Tibial artery (tissue), 4 donors: ENCODE measurements around the gene NIPBL.

ENCODE experiments used
- DNase-seq, 2 donors: peaks; one replicate each; pipeline ENCODE4 v3.0.0-alpha.2; 2019
- H3K27ac ChIP-seq, 2 donors: fragments of 200-600 bp; sonication (generic) in 1 of 2; 1 replicate in 1 of 2; 2 replicates in 1 of 2; pipeline ENCODE4 v1.5.1; 2018 to 2019; ENCODE audit warnings: mild to moderate bottlenecking in 1 of 2
- H3K27me3 ChIP-seq, 2 donors: fragments of 200-600 bp; sonication (generic) in 1 of 2; one replicate each; pipeline versions ENCODE4 v1.5.1 to v1.6.0; 2016 to 2019
- H3K36me3 ChIP-seq, 3 donors: fragments of 200-600 bp; sonication (generic) in 2 of 3; one replicate each; pipeline ENCODE4 v1.5.1; 2016 to 2019; ENCODE audit warnings: mild to moderate bottlenecking in 2 of 3
- H3K4me1 ChIP-seq, 4 donors: fragments of 200-600 bp; sonication (generic) in 2 of 4; 1 replicate in 3 of 4; 2 replicates in 1 of 4; pipeline ENCODE4 v1.5.1; 2016 to 2019
- H3K4me3 ChIP-seq, 2 donors: fragments of 200-600 bp; sonication (generic) in 1 of 2; 1 replicate in 1 of 2; 2 replicates in 1 of 2; pipeline ENCODE4 v1.5.1; 2018 to 2019; ENCODE audit warnings: mild to moderate bottlenecking in 2 of 2
- H3K9me3 ChIP-seq, 3 donors: fragments of 200-600 bp; sonication (generic) in 1 of 3; one replicate each; pipeline ENCODE4 v1.5.1; 2016 to 2019
- intact Hi-C: fragments of 100-400 bp; cut with DNase I; formaldehyde crosslinking; loops from one replicate; pipeline ENCODE4 v1.15.0; 2023; ENCODE audit warnings: low total_unique reads
- TF ChIP-seq, protein P1 (sequence below), 2 experiments: fragments of 200-600 bp in 1 of 2; fragments of 450-650 bp in 1 of 2; IDR thresholded peaks; one replicate each; pipeline ENCODE4 v1.5.1; 2017 to 2019; ENCODE audit warnings: antibody characterized with exemption in 2 of 2, mild to moderate bottlenecking in 1 of 2, moderate library complexity in 1 of 2

NIPBL gene

DNA sequence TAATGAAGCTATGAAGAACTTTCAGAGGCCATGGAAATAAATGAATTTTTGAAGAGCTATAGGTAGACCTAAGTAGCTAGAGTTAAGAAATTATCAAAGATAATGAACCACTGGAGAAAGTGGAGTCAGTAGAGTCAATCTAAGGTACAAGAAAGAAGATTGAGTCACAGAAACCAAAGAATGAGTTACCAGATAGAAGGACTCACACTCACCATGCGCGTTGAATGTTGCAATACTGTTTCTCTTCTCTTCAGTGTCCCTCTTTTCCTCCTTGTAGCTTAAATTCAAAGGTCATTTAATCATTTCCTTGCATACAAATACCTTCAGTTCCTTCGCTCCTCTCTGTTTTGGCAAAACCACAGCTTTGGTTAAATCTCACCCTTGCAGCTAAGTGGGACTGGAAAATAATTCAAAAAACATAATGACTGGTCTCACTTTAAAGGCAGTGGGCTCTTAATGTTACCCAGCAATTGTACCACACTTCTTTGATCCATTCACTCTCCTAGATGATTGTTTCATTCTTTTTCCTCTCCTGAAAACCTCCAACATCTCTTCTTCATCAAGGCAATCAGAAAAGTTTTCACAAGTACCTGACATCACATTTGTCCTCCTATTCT, 58.3 kb downstream of the NIPBL start:
- DNase-seq, result no peak
- peaks cover 0 to 68% (median 15%) of the 10 kb centered on the region in 4 donors for H3K4me1 ChIP-seq
- no peaks in the 10 kb centered on the region for H3K36me3 ChIP-seq
- TF ChIP-seq, protein P1, sequence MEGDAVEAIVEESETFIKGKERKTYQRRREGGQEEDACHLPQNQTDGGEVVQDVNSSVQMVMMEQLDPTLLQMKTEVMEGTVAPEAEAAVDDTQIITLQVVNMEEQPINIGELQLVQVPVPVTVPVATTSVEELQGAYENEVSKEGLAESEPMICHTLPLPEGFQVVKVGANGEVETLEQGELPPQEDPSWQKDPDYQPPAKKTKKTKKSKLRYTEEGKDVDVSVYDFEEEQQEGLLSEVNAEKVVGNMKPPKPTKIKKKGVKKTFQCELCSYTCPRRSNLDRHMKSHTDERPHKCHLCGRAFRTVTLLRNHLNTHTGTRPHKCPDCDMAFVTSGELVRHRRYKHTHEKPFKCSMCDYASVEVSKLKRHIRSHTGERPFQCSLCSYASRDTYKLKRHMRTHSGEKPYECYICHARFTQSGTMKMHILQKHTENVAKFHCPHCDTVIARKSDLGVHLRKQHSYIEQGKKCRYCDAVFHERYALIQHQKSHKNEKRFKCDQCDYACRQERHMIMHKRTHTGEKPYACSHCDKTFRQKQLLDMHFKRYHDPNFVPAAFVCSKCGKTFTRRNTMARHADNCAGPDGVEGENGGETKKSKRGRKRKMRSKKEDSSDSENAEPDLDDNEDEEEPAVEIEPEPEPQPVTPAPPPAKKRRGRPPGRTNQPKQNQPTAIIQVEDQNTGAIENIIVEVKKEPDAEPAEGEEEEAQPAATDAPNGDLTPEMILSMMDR (IDR thresholded peaks at IDR 0.05), result no peak
- no peak overlapping the region for H3K4me3 ChIP-seq
- H3K9me3 ChIP-seq, result no peaks in the 10 kb centered on the region
- H3K27me3 ChIP-seq, result no peaks in the 10 kb centered on the region
- intact Hi-C loops, result no loop called here
- H3K27ac ChIP-seq, result no peak overlapping the region

DNA sequence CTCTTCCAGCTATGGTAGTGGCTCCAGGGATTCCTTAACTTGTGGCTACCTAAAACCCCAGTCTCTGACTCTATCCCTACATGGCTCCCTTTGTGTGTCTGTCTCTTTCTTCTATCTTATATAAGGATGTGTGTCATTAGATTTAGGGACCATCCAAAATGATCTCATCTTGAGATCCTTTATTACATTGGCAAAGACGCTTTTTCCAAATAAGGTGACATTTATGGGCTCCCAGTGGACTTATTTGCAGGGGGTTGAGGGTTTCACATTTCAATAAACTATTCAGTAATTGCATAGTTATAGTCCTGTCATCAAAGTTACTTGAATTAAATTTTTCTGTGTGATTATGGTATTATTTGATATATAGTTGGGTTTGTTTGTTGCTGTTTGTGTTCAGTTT, 59.2 kb downstream of the NIPBL start:
- H3K27ac ChIP-seq, result no peak overlapping the region
- no peak overlapping the region for H3K4me3 ChIP-seq
- intact Hi-C loops, result no loop called here
- H3K9me3 ChIP-seq, result no peaks in the 10 kb centered on the region
- peaks cover 0 to 68% (median 12%) of the 10 kb centered on the region in 4 donors for H3K4me1 ChIP-seq
- no peaks in the 10 kb centered on the region for H3K36me3 ChIP-seq
- TF ChIP-seq, protein P1 (IDR thresholded peaks at IDR 0.05), result no peak
- DNase-seq, result no peak
- H3K27me3 ChIP-seq, result no peaks in the 10 kb centered on the region

DNA sequence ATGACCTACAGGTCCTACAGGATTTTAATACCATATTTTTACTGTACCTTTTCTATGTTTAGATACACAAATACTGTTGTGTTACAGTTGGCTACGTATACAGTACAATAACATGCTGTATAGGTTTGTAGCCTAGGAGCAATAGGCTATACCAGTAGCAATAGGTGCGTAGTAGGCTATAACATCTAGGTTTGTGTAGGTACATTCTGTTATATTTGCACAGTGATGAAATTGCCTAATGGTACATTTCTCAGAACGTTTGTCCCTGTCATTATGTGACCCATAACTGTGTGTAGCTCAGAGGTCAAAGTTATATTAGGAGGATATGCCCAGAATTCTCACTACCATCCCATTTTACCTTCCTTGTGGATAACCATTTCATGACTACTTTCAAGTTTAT, 59.7 kb downstream of the NIPBL start:
- Histone ChIP-seq H3K9me3 (no peaks in the 10 kb centered on the region), H3K27me3 (no peaks in the 10 kb centered on the region), H3K4me1 (peaks cover 0 to 64% (median 11%) of the 10 kb centered on the region in 4 donors), H3K4me3 (no peak overlapping the region), H3K27ac (no peak overlapping the region), H3K36me3 (no peaks in the 10 kb centered on the region)
- TF ChIP-seq, protein P1 (IDR thresholded peaks at IDR 0.05), result no peak
- no peak for DNase-seq
- intact Hi-C loops, result no loop called here

DNA sequence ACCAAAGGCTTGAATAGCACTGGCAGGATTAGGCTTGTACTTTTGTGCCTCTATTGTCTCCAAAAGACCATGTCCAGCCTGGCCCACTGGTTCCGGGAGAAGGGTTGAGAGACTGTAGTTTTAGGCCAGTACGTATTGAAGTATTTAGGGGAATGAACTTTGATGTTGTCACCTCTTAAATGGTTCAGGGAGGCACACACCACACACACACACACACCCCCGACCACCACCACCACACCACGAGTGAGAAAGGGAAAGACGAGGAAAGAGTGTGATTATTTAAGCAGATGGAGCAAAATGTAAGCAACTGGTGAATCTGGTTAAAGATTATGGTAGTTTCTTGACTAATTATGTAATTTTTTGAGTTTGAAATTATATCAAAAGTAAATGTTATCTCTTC, 61.6 kb downstream of the NIPBL start:
- Histone ChIP-seq H3K36me3 (no peaks in the 10 kb centered on the region), H3K4me3 (no peak overlapping the region), H3K27me3 (no peaks in the 10 kb centered on the region), H3K9me3 (no peaks in the 10 kb centered on the region), H3K27ac (no peak overlapping the region), H3K4me1 (peaks cover 0 to 56% (median 10%) of the 10 kb centered on the region in 4 donors)
- TF ChIP-seq, protein P1 (IDR thresholded peaks at IDR 0.05), result no peak
- intact Hi-C loops, result no loop called here
- DNase-seq, result no peak

DNA sequence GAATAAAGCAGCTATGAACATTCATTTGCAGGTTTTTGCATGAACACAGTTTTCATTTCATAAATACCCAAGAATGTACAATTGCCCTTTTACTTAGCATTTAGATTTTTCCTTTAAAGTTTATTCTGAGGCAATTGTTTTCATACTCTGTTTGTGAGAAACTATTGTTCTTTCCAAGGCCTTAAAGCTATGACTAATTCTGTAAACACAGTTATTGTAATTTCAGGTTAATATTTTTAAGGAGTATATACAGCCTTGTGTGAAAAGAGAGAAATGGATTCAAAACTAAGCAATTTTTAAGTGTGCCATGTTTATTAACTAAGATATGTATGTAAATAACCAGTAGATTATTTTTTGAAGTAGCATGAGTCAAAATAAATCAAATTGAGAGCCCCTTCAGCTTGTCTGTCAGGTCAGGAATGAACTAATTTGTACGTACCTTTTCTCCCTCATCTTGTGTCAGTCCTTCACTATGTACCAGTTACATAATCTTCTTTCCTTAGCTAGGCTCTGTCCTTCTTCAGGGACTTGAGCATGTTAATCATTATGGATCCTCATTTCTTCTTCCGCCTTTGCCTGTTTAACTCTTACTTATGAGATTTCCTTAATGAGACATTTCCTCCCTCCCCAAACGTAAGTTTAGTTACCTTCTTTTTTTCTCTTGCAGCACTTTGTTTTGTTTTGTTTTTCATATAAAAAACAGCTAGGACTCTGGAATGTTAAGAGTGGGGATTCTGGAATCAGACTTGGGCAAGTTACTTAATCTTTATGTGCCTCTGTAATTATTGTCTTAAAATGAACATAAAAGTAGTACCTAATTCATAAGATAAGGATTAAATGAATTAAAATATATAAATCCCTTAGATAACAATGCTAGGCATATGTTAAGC, 63.6 kb downstream of the NIPBL start:
- intact Hi-C loops, result no loop called here
- peaks cover 0 to 49% (median 3%) of the 10 kb centered on the region in 4 donors for H3K4me1 ChIP-seq

More for the DNA sequence above, 63.6 kb downstream of the NIPBL start:
- TF ChIP-seq, protein P1 (IDR thresholded peaks at IDR 0.05), result no peak
- H3K4me3 ChIP-seq, result no peak overlapping the region
- no peaks in the 10 kb centered on the region for H3K9me3 ChIP-seq
- no peaks in the 10 kb centered on the region for H3K36me3 ChIP-seq
- no peak for DNase-seq
- no peak overlapping the region for H3K27ac ChIP-seq
- no peaks in the 10 kb centered on the region for H3K27me3 ChIP-seq
